Right lobe of liver (tissue), 4 donors: ENCODE measurements around the gene BARX2.

Experiments
- POLR2A ChIP-seq: fragments of 450-650 bp; IDR thresholded peaks from one replicate; pipeline ENCODE4 v1.6.1; 2017; ENCODE audit warnings: antibody characterized with exemption, mild to moderate bottlenecking
- TF ChIP-seq, protein P1 (sequence below), 4 donors: fragments of 200-600 bp in 3 of 4; fragments of 450-650 bp in 1 of 4; IDR thresholded peaks; one replicate each; pipeline versions ENCODE4 v1.5.1 to v1.8.0; 2016 to 2022; ENCODE audit warnings: antibody characterized with exemption in 4 of 4, mild to moderate bottlenecking in 2 of 4
- donor health status: DM: no; HTN: no; CAD: no.
- donor health status: DM: no; HTN: no; CAD: no.
- donor health status: DM: no; HTN: yes; CAD: no.

DNA sequence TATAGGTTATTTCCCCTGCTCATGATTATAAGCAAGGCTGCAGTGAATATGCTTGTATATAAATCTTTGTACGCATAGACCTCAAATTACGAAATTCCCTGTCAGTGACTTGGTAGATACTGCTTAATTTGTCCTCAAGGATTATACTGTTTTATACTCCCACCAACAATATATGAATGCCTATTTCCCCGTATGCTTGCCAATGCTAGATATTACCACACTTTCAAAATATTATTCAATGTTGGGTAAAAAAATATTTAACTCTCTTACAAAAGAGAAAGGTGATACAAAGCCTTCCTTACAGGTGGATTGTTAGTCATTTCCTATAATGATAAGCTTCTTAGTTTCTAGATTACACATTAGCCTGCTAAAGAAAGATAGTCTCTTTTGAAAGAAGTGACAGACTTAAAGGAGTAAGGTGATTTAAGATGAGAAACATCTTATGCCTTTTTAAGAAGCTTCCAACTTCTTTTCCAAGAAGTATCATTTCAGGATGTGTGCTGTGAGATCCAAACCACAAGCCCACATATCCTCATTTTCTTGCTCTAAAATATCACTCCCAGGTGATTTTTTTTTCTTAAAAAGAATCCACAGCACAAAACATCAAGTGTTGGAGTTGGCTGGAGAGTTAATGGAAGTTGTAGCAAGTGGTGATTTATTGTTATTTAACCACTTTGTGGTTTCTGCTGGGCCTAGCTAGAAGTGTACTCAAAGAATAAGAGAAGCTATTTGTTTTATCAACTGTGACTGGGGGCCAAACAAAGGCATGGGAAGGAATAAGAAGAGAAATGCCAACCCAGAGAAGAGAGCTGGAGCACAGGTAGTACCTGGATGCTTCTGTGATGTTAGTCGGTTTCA, 59.2 kb downstream of the BARX2 start:
- TF ChIP-seq, protein P1, sequence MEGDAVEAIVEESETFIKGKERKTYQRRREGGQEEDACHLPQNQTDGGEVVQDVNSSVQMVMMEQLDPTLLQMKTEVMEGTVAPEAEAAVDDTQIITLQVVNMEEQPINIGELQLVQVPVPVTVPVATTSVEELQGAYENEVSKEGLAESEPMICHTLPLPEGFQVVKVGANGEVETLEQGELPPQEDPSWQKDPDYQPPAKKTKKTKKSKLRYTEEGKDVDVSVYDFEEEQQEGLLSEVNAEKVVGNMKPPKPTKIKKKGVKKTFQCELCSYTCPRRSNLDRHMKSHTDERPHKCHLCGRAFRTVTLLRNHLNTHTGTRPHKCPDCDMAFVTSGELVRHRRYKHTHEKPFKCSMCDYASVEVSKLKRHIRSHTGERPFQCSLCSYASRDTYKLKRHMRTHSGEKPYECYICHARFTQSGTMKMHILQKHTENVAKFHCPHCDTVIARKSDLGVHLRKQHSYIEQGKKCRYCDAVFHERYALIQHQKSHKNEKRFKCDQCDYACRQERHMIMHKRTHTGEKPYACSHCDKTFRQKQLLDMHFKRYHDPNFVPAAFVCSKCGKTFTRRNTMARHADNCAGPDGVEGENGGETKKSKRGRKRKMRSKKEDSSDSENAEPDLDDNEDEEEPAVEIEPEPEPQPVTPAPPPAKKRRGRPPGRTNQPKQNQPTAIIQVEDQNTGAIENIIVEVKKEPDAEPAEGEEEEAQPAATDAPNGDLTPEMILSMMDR (IDR thresholded peaks at IDR 0.05): no peak
- TF ChIP-seq POLR2A: no peak
